Uterus (tissue), 2 donors: ENCODE measurements around the gene DOK7.

ENCODE experiments used
- POLR2A ChIP-seq, 2 donors: fragments of 450-650 bp; IDR thresholded peaks; one replicate each; pipeline ENCODE4 v1.6.1; 2016; ENCODE audit warnings: antibody characterized with exemption in 2 of 2, mild to moderate bottlenecking in 1 of 2, moderate library complexity in 1 of 2
- TF ChIP-seq, protein P1 (sequence below), 4 experiments: fragments of 200-600 bp in 2 of 4; fragments of 450-650 bp in 2 of 4; sonication (generic) in 2 of 4; IDR thresholded peaks; one replicate each; pipeline ENCODE4 v1.5.1; 2016 to 2019; ENCODE audit warnings: antibody characterized with exemption in 4 of 4, mild to moderate bottlenecking in 2 of 4, moderate library complexity in 1 of 4

DNA sequence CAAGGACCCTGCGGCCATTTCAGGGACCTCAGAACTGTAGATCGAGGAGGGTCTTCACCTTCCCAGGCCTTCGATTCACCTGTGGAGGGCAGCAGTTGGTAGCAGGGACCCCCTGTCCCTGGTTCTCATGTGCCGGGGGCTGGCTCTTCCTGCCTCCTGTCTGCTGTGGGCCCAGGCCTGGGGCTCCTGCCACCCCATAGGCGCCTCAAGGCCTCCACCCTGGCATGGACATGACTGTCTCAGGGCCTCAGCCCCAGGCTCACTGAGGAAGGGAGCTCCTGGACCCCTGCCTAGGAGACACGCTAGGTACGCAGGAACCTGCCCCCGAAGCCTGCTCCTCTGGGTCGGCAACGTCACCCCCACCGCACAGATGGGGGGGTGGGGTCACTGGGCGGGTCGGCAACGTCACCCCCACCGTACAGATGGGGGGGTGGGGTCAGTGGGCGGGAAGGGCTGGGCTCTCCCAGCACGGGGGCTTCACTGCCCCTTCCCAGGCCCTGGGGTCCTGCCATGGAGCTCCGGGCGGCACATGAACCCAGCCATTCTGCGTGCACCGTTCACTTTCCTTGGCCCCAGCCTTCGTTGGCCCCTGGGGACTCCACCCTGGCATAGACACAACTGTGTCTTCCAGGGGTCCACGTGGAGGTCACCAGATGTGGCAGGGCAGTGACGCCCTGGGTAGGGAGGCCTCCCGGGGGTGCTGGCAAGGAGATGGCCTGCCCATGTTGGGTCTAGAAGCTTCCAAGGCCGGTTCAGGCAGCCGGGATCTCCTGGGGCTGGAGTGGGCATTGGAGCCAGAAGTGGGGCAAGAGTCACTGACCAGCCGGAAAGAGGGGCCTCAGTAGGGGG lies 24.9 kb upstream of the DOK7 start:
- TF ChIP-seq, protein P1, sequence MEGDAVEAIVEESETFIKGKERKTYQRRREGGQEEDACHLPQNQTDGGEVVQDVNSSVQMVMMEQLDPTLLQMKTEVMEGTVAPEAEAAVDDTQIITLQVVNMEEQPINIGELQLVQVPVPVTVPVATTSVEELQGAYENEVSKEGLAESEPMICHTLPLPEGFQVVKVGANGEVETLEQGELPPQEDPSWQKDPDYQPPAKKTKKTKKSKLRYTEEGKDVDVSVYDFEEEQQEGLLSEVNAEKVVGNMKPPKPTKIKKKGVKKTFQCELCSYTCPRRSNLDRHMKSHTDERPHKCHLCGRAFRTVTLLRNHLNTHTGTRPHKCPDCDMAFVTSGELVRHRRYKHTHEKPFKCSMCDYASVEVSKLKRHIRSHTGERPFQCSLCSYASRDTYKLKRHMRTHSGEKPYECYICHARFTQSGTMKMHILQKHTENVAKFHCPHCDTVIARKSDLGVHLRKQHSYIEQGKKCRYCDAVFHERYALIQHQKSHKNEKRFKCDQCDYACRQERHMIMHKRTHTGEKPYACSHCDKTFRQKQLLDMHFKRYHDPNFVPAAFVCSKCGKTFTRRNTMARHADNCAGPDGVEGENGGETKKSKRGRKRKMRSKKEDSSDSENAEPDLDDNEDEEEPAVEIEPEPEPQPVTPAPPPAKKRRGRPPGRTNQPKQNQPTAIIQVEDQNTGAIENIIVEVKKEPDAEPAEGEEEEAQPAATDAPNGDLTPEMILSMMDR (IDR thresholded peaks at IDR 0.05) = no peak
- no peak for TF ChIP-seq POLR2A (IDR thresholded peaks at IDR 0.05)
